MM.1S (cell line): Measurements from ENCODE around the gene PROKR1.

Experiments used
- DNase-seq: peaks from one replicate; pipeline ENCODE4 v3.0.0-alpha.2; 2015
- H2AFZ ChIP-seq: fragments of 300-600 bp; sonication (generic); 2 replicates; pipeline ENCODE4 v1.6.0; 2016; ENCODE audit warnings: antibody characterized with exemption, low read length
- H3F3A ChIP-seq: fragments of 300-600 bp; sonication (generic); 2 replicates; pipeline ENCODE4 v1.6.1; 2016; ENCODE audit warnings: mild to moderate bottlenecking, antibody characterized with exemption, low read length, moderate library complexity, mixed read lengths; ENCODE audit not compliant: insufficient read depth
- H3K27ac ChIP-seq: fragments of 300-600 bp; sonication (generic); 2 replicates; pipeline ENCODE4 v1.5.1; 2016; ENCODE audit warnings: mild to moderate bottlenecking, low read length
- H3K27me3 ChIP-seq: fragments of 300-600 bp; sonication (generic); replicated peaks from 2 replicates; pipeline ENCODE4 v1.6.0; 2016; ENCODE audit warnings: low read length; ENCODE audit not compliant: insufficient read depth
- H3K36me3 ChIP-seq: fragments of 300-600 bp; sonication (generic); replicated peaks from 2 replicates; pipeline ENCODE4 v1.6.1; 2016; ENCODE audit warnings: mild to moderate bottlenecking, low read length, mixed read lengths; ENCODE audit not compliant: insufficient read depth
- H3K4me1 ChIP-seq: fragments of 300-600 bp; sonication (generic); 2 replicates; pipeline ENCODE4 v1.6.1; 2016; ENCODE audit warnings: low read length, mixed read lengths
- H3K4me2 ChIP-seq: fragments of 300-600 bp; sonication (generic); 2 replicates; pipeline ENCODE4 v1.6.0; 2016; ENCODE audit warnings: low read depth, low read length
- H3K4me3 ChIP-seq: fragments of 300-600 bp; sonication (generic); 2 replicates; pipeline ENCODE4 v1.5.1; 2016; ENCODE audit warnings: low read length, mixed read lengths
- H3K79me2 ChIP-seq: fragments of 300-600 bp; sonication (generic); 2 replicates; pipeline ENCODE4 v1.6.1; 2016; ENCODE audit warnings: mixed run types, low read length, mixed read lengths
- H3K9ac ChIP-seq: fragments of 300-600 bp; sonication (generic); 2 replicates; pipeline ENCODE4 v1.6.1; 2016; ENCODE audit warnings: low read length, mixed read lengths
- H3K9me2 ChIP-seq: fragments of 300-600 bp; sonication (generic); replicated peaks from 2 replicates; pipeline ENCODE4 v1.6.1; 2016; ENCODE audit warnings: mild to moderate bottlenecking, low read length, mixed read lengths; ENCODE audit not compliant: insufficient read depth
- H3K9me3 ChIP-seq: fragments of 300-600 bp; sonication (generic); replicated peaks from 2 replicates; pipeline ENCODE4 v1.6.1; 2016; ENCODE audit warnings: mild to moderate bottlenecking, low read length, mixed read lengths; ENCODE audit not compliant: insufficient read depth
- H4K20me1 ChIP-seq: fragments of 300-600 bp; sonication (generic); 2 replicates; pipeline ENCODE4 v1.6.1; 2016; ENCODE audit warnings: mild to moderate bottlenecking, low read length, moderate library complexity, mixed read lengths; ENCODE audit not compliant: insufficient read depth
- EZH2 ChIP-seq: fragments of 300-600 bp; sonication (generic); optimal IDR thresholded peaks from 2 replicates; pipeline ENCODE3; 2017; ENCODE audit warnings: low read depth, mild to moderate bottlenecking, antibody characterized with exemption, low read length, mixed read lengths
- EZH2phosphoT487 ChIP-seq: fragments of 300-600 bp; sonication (generic); IDR thresholded peaks from 2 replicates; pipeline ENCODE4 v1.6.1; 2018; ENCODE audit warnings: antibody characterized with exemption, low read length
- TF ChIP-seq, protein P1 (sequence below): fragments of 300-600 bp; sonication (generic); IDR thresholded peaks from 2 replicates; pipeline ENCODE4 v1.5.1; 2016; ENCODE audit warnings: antibody characterized with exemption, low read length, mixed read lengths

The PROKR1 gene

DNA sequence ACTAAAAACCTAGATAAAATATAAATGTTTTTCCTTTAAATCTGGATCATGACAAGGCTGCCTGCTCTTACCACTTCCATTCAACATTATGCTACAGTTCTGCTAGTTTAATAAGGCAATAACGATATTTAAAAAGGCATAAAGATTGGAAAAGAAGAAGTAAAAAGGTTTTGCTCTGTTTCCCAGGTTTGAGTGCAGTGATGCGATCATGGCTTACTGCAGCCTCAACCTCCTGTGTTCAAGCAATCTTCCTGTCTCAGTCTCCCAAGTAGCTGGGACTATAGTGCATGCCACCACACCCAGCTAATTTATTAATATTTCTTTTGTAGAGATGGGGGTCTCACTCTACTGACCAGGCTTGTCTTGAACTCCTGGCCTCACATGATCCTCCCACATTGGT, 40.8 kb downstream of the PROKR1 start:
- no peak overlapping the region for H3K27ac ChIP-seq
- H3K9me2 ChIP-seq, result no peaks in the 10 kb centered on the region
- H3K9me3 ChIP-seq, result no peaks in the 10 kb centered on the region
- no peak overlapping the region for H2AFZ ChIP-seq
- H3K4me3 ChIP-seq, result no peak overlapping the region
- H3K36me3 ChIP-seq, result no peaks in the 10 kb centered on the region
- H3K27me3 ChIP-seq, result no peaks in the 10 kb centered on the region
- H3K9ac ChIP-seq, result no peak overlapping the region
- 0 out of 2 replicates have a peak, but pooled peaks cover under 1% of the 10 kb centered on the region for H3F3A ChIP-seq
- H3K79me2 ChIP-seq, result no peaks in the 10 kb centered on the region
- H3K4me1 ChIP-seq, result peaks cover 4% of the 10 kb centered on the region
- TF ChIP-seq EZH2, result no peak
- TF ChIP-seq, protein P1, sequence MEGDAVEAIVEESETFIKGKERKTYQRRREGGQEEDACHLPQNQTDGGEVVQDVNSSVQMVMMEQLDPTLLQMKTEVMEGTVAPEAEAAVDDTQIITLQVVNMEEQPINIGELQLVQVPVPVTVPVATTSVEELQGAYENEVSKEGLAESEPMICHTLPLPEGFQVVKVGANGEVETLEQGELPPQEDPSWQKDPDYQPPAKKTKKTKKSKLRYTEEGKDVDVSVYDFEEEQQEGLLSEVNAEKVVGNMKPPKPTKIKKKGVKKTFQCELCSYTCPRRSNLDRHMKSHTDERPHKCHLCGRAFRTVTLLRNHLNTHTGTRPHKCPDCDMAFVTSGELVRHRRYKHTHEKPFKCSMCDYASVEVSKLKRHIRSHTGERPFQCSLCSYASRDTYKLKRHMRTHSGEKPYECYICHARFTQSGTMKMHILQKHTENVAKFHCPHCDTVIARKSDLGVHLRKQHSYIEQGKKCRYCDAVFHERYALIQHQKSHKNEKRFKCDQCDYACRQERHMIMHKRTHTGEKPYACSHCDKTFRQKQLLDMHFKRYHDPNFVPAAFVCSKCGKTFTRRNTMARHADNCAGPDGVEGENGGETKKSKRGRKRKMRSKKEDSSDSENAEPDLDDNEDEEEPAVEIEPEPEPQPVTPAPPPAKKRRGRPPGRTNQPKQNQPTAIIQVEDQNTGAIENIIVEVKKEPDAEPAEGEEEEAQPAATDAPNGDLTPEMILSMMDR, result no peak
- TF ChIP-seq EZH2phosphoT487, result no peak
- no peak for DNase-seq
- H3K4me2 ChIP-seq, result no peak overlapping the region
- H4K20me1 ChIP-seq, result no peaks in the 10 kb centered on the region

DNA sequence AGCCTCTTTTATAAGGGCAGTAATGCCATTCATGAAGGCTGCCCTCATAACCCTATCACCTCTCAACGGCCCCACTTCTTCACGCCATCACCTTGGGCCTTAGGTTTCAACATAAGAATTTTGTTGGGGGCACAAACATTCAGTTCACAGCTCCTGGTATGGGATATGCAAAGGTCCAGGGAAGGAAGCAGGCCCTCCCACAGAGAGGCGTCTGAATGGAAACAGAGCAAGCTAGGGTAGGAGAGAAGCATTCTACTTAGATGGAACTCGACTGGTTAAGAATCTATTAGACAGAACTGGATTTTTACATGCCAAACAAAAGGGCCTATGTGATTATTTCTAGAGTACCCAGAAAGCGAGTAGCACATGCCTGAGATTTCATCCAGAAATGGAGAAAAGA, 42.8 kb downstream of the PROKR1 start:
- H3F3A ChIP-seq, result peaks cover 20% of the 10 kb centered on the region
- H3K9ac ChIP-seq, result no peak overlapping the region
- H3K4me2 ChIP-seq, result no peak overlapping the region
- no peak overlapping the region for H3K27ac ChIP-seq
- H3K4me3 ChIP-seq, result no peak overlapping the region
- H2AFZ ChIP-seq, result no peak overlapping the region
- no peak for DNase-seq
- H3K36me3 ChIP-seq, result no peaks in the 10 kb centered on the region
- no peaks in the 10 kb centered on the region for H4K20me1 ChIP-seq
- no peaks in the 10 kb centered on the region for H3K9me3 ChIP-seq
- peaks cover 23% of the 10 kb centered on the region for H3K4me1 ChIP-seq
- no peaks in the 10 kb centered on the region for H3K9me2 ChIP-seq
- H3K27me3 ChIP-seq, result no peaks in the 10 kb centered on the region
- no peaks in the 10 kb centered on the region for H3K79me2 ChIP-seq
- TF ChIP-seq EZH2phosphoT487 (no peak), EZH2 (no peak)
- TF ChIP-seq, protein P1, result no peak

DNA sequence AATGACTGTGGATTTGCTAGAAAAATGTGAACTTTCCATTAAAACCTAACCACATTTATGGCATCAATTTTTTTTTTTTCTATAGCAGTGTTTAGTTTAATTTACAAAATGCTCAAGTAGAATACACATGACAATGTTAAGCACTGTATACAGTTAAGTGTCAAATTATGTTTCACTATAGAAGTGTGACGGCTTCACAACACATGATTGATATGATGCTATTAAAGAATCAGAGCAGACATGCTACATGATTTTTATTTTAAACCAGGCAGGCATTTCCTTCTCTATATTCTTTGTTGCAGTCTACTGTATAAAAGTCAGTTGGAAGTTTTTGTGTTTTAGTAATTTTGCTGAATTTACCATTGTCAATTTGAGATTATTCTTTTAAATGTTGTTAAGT, 43.6 kb downstream of the PROKR1 start:
- H3K9me3 ChIP-seq, result no peaks in the 10 kb centered on the region
- H4K20me1 ChIP-seq, result no peaks in the 10 kb centered on the region
- peaks cover 27% of the 10 kb centered on the region for H3K4me1 ChIP-seq
- TF ChIP-seq EZH2 (no peak), EZH2phosphoT487 (no peak)
- TF ChIP-seq, protein P1, result no peak
- H3K9ac ChIP-seq, result no peak overlapping the region
- no peak overlapping the region for H2AFZ ChIP-seq
- H3K4me2 ChIP-seq, result no peak overlapping the region
- peaks cover 20% of the 10 kb centered on the region for H3F3A ChIP-seq
- no peaks in the 10 kb centered on the region for H3K36me3 ChIP-seq
- H3K4me3 ChIP-seq, result no peak overlapping the region
- DNase-seq, result no peak
- 0 out of 2 replicates have a peak, but pooled peaks cover 4% of the 10 kb centered on the region for H3K9me2 ChIP-seq
- H3K27me3 ChIP-seq, result no peaks in the 10 kb centered on the region
- H3K79me2 ChIP-seq, result no peaks in the 10 kb centered on the region
- no peak overlapping the region for H3K27ac ChIP-seq
